ENCODE measurements around the gene IQCK.

IQCK gene

GRCh38 chr16:19864566-19864965, 146.5 kb downstream of the IQCK start:
- FAIRE-seq = no peak

- no peak for FAIRE-seq
Observed at GRCh38 chr16:19868421-19868820, 150.3 kb downstream of the IQCK start.

- FAIRE-seq = no peak
Observed at GRCh38 chr16:19871721-19872120, 153.7 kb downstream of the IQCK start.

GRCh38 chr16:19872179-19872863, 154.2 kb downstream of the IQCK start:
- FAIRE-seq = no peak

- FAIRE-seq = no peak
Observed at GRCh38 chr16:19872935-19873334, 154.9 kb downstream of the IQCK start.

- FAIRE-seq = no peak
Observed at GRCh38 chr16:19874026-19874425, 156.0 kb downstream of the IQCK start.

GRCh38 chr16:19874851-19875546, 156.9 kb downstream of the IQCK start:
- no peak for FAIRE-seq

GRCh38 chr16:19875900-19876299, 157.8 kb downstream of the IQCK start:
- no peak for FAIRE-seq

- FAIRE-seq = no peak
Observed at GRCh38 chr16:19876501-19877059, 158.5 kb downstream of the IQCK start.

- no peak for FAIRE-seq
Observed at GRCh38 chr16:19878757-19879156, 160.7 kb downstream of the IQCK start.

GRCh38 chr16:19879241-19879792, 161.2 kb downstream of the IQCK start:
- no peak for FAIRE-seq

- no peak for FAIRE-seq
Observed at GRCh38 chr16:19881028-19881427, 163.0 kb downstream of the IQCK start.

- FAIRE-seq = no peak
Observed at GRCh38 chr16:19881783-19882182, 163.7 kb downstream of the IQCK start.

GRCh38 chr16:19882186-19882585, 164.1 kb downstream of the IQCK start:
- no peak for FAIRE-seq

- no peak for FAIRE-seq
Observed at GRCh38 chr16:19882646-19883045, 164.6 kb downstream of the IQCK start.

GRCh38 chr16:19883296-19883965, 165.4 kb downstream of the IQCK start:
- no peak for FAIRE-seq

GRCh38 chr16:19883966-19884485, 166.0 kb downstream of the IQCK start:
- FAIRE-seq = no peak

GRCh38 chr16:19884611-19885450, 166.8 kb downstream of the IQCK start, which contains the start of gene GPRC5B:
Gene GPRC5B (minus strand): TSS chr16:19884848. CDS start chr16:19872845, 12,003 bp downstream.
- no peak for FAIRE-seq

- FAIRE-seq = no peak
Observed at GRCh38 chr16:19885451-19886072, 167.5 kb downstream of the IQCK start.

- peak; percentile 61 for FAIRE-seq
Observed at GRCh38 chr16:19886073-19886941, 168.2 kb downstream of the IQCK start.
